HG03135 (cell line): ENCODE measurements around the gene DLG2.
A peak's percentile ranks its signal among the peaks of the same experiment; 100 is the strongest.

Source experiments
- ATAC-seq: cut with Tn5 transposase; IDR thresholded peaks from one replicate; pipeline ENCODE4 v1.9.1; 2021; ENCODE audit warnings: mild to moderate bottlenecking, moderate library complexity; ENCODE audit not compliant: unreplicated experiment

The DLG2 gene

DNA sequence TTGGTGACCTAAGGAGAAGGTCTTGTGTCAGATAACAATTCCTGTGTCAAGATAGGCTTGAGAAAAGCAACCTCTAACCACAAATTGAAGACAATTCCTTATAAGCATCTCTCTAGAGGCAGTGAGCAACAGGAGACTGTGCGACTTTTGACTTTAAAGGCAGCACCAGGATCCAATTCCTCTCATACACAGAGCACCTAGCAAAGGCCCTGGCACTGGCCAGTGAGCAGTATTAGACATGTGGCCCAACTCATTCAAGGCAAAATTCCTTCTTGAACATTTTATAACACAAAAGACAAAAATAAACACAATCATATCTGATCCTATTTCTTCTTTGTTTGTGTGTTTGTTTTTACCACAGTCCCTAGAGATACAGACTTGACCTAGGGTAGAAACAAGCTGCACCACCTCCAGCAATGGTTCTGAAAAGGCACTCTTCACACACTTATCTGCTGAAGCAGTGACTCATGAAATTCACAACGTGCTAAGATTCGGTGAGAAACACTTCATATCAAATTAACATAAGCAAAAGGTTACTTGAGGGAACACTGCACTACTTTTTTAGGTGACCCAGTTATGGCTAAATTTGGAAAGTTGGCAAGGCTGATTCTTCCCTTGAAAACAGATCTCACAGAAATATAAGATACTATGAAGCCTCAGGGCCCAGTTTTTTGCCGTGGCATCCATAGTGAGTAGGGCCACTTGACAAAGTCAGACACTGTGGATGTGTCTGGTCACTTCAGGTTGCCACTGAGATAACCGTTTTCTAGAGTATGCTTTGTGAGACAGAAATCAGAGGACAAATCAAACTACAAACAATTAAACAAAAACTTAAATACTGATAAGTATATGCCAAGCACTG, 1018.9 kb downstream of the DLG2 start:
- ATAC-seq = no peak

- ATAC-seq = no peak
Measured at GRCh38 chr11:84594602-84595001, 1032.5 kb downstream of the DLG2 start.

GRCh38 chr11:84590106-84590505, 1037.0 kb downstream of the DLG2 start:
- no peak for ATAC-seq

- no peak for ATAC-seq
Measured at GRCh38 chr11:84588131-84588829, 1038.9 kb downstream of the DLG2 start.

GRCh38 chr11:84583106-84583505, 1044.0 kb downstream of the DLG2 start:
- ATAC-seq = no peak

DNA sequence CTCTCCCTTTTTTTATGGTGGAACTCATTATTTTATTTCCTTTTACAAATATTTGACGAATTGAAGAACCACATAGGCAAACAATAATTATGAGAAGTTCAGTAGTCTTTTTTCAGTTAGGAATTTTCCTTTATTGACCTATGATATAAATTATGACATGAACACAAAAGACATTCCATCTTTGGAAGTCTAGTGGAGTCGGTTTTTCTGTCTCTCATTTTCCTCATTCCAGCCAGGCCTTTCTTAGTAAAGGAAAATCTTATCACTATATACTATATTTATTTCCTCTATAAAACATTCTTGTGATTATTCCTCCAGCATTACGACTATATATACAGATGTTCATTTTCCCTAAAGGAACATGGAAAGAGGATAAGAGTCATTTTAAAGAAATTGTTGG, 1046.1 kb downstream of the DLG2 start:
- no peak for ATAC-seq

GRCh38 chr11:84580428-84580827, 1046.7 kb downstream of the DLG2 start:
- ATAC-seq = no peak

GRCh38 chr11:84573868-84574267, 1053.3 kb downstream of the DLG2 start:
- no peak for ATAC-seq

- ATAC-seq = no peak
Measured at GRCh38 chr11:84566671-84567070, 1060.5 kb downstream of the DLG2 start.

DNA sequence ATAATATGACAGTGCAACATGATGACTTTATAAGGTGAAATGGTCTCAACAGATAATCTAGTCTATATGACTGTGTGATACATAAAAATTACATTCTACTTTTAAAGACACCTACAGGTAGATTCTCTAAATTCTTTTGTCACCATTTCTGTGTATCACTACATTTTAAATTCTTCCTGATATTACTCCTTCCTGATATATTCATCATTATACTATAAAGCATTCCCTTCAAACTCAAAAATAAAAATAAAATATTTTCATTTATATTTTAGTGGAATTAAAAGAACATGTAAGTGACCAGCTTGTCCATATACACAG, 1062.3 kb downstream of the DLG2 start:
- ATAC-seq = no peak

- ATAC-seq = peak; percentile 70
Measured at GRCh38 chr11:84564180-84564866, 1062.8 kb downstream of the DLG2 start.

- no peak for ATAC-seq
Measured at GRCh38 chr11:84563356-84563755, 1063.8 kb downstream of the DLG2 start.

DNA sequence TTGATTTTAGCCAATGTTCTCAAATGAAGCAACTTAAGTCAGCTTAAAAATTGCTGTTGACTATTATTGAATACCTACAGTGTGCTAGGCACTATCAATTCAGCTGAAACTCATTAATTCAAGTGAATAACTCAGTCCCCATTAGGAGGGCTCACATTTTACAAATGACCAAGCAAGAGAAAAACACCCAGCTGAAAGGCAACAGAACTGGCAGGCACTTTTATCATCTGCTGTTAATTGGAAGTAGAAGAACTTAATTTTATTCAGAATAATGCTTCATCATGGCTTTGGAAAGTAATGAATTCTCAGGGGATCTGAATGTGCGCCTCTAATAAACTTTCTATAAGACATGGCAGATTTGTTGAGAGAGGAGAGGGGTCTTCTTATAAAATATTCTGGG, 1066.9 kb downstream of the DLG2 start:
- no peak for ATAC-seq

DNA sequence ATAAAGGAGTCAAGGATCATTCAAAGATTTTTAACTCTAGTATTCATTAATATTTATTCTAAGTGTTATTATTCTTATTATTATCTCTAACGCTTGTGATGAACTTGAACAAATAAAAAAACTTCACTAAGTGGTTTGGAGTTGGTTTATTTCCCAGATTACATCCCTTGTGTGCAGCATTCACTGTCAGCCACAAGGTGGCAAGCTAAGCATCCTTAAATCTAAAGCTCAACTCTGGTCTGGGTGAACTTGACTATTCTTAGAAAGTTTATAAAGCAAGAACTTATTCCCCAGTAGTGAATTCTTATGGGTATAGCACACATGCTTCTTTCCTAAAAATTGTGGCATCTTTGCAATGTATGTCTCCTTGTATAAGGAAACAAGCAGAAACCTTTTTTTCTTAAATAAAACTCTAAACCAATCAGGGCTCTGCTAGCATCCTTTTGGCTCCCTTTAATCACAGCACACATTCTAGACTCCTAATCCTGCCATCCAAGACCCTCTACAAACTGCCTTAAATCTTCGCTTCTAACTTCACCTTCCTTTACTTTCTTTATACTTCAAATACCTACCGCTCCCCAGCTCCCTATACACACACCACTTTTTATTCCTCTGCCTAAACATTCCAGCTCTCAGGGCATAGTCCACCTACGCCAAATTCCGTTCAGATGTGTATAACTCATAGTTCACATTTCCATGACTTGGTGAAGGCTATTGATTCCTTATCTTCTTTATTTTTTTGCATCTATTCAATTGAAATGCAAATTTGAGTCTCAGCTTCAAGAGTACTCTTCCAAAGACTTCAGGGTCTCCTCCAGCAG, 1068.8 kb downstream of the DLG2 start:
- peak; percentile 92 for ATAC-seq

DNA sequence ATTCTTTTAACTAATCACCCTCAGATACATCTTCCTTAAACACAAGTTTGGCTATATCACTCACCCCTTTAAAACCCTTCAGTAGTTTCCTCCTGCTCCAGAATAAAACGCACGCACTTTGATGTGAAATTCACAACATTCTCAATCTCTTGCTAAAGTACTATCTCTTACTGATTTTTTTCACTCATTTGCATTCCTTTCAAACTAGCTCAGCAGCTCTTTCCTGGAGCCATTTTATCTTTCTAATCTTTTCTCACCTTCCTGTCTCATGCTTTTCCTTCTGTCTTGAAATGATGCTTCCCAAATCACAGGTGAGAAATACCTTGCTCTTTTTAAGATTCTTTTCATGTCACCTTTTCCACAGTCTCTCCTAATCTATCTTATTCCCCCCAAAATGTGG, 1074.4 kb downstream of the DLG2 start:
- ATAC-seq = no peak

GRCh38 chr11:84549217-84549616, 1077.9 kb downstream of the DLG2 start:
- peak; percentile 90 for ATAC-seq

GRCh38 chr11:84544566-84544965, 1082.6 kb downstream of the DLG2 start:
- ATAC-seq = no peak

- no peak for ATAC-seq
Measured at GRCh38 chr11:84543367-84544159, 1083.6 kb downstream of the DLG2 start.

DNA sequence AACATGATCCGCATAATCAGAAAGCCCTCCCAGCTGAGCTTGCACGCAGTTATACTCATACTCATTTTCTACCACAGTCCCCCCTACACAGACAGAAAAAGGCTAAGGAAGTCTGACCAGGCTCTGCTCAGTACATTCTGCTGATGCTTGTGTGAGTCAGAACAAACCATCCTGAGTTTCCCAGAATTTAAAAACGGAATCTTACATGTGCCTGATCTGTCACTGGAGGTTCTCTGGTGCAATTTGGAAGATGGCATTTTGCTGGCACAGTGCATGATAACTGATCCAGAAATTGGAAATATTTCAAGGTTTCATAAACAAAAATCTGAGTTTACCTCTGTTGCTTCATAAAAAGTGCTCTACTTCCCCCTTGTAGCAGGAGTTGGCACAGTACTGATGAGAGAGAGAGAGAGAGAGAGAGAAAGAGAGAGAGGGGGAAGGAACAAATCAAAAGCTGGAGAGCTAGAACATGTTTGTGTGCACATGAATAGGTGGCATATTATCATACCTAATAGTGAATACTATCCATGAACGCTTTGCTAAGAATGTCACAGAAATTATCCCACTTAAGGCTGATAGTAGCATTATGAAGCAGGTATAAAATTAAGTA, 1085.3 kb downstream of the DLG2 start:
- ATAC-seq = no peak

DNA sequence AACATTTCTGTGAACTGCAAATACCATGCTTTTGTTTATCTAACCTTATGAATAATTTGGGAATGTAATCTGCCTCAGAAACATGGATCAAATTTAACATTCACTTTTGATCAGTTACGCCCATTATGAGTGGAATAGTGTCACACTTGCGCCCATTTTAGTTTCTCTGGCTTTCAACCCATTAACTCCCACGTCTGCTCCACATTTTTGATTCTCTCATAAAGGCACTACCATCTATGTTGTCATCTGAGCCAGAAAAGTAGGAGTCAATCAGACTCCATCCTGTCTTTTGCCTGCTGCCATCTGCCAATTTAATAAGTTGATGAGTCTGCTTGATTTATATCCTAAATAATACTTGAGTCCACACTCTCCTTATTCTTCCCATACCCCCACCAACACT, 1090.7 kb downstream of the DLG2 start:
- ATAC-seq = no peak
